Endothelial cell of umbilical vein (primary cell): ENCODE data around the gene GSTK1. TPM values are rescaled to one million over a fixed set of nuclear protein-coding genes. Genes with fewer than 3 reads are reported as not detected.

ENCODE experiments used
- BruUV-seq: library from RNA; stranded (reverse); fragments of 400-500 nt; replicated peaks from 2 replicates; lab custom pipeline; 2021; lab: Mats Ljungman, UMichigan
- CTCF ChIA-PET: fragments of 300-600, 350-600 bp; sonication (Branson Sonifier 250); formaldehyde crosslinking; loops from one replicate; lab custom pipeline; 2021; ENCODE audit warnings: antibody characterized with exemption, inconsistent platforms; lab: Charles Lee
- POLR2A ChIA-PET: fragments of 300-600, 350-600 bp; sonication (Branson Sonifier 250); formaldehyde crosslinking; loops from one replicate; lab custom pipeline; 2021; ENCODE audit warnings: antibody characterized with exemption, inconsistent platforms; lab: Charles Lee
- DNase-seq: peaks from one replicate; pipeline ENCODE4 v3.0.0-alpha.2; 2011; ENCODE audit warnings: low read depth, low spot score
- FAIRE-seq: peaks from 2 replicates; lab custom pipeline; 2011; peaks lifted over from hg19 to GRCh38; lab: Jason Lieb, UNC
- H2AFZ ChIP-seq: 2 replicates; pipeline ENCODE4 v1.6.0; 2012; ENCODE audit warnings: low read depth, low read length, control low read depth, inconsistent platforms
- H3K27ac ChIP-seq: 2 replicates; pipeline ENCODE4 v1.5.1; 2011; ENCODE audit warnings: low read depth, mild to moderate bottlenecking, control low read depth, low read length, moderate library complexity; ENCODE audit not compliant: insufficient read depth
- H3K27me3 ChIP-seq, 2 experiments: 2 replicates each; pipeline versions ENCODE4 v1.6.0 to v1.6.1; 2011; ENCODE audit warnings: low read length in 2 of 2, mixed read lengths in 1 of 2; ENCODE audit not compliant: control insufficient read depth in 2 of 2, insufficient read depth in 2 of 2
- H3K36me3 ChIP-seq, 2 experiments: 2 replicates in 1 of 2; 3 replicates in 1 of 2; pipeline ENCODE4 v1.5.1; 2011; ENCODE audit warnings: low read length in 2 of 2, mild to moderate bottlenecking in 1 of 2, moderate library complexity in 1 of 2; ENCODE audit not compliant: control insufficient read depth in 2 of 2, insufficient read depth in 2 of 2; ENCODE audit errors: extremely low read depth in 1 of 2
- H3K4me1 ChIP-seq: 3 replicates; pipeline ENCODE4 v1.5.1; 2011; ENCODE audit warnings: mild to moderate bottlenecking, low read length; ENCODE audit not compliant: control insufficient read depth, insufficient read depth; ENCODE audit errors: extremely low read depth
- H3K4me2 ChIP-seq: 2 replicates; pipeline ENCODE4 v1.6.1; 2011; ENCODE audit warnings: low read length, control low read depth, mixed read lengths; ENCODE audit not compliant: insufficient read depth
- H3K4me3 ChIP-seq, 3 experiments: fragments of 200-600 bp in 1 of 3; sonication (generic), shearing (Covaris generic) in 1 of 3; replicated peaks in 1 of 3; 2 replicates each; pipeline ENCODE4 v1.5.1; 2011 to 2016; ENCODE audit warnings: control low read depth in 3 of 3, low read length in 3 of 3, mild to moderate bottlenecking in 2 of 3, inconsistent platforms in 1 of 3, low read depth in 1 of 3, moderate library complexity in 1 of 3; ENCODE audit not compliant: insufficient read depth in 1 of 3
- H3K79me2 ChIP-seq: 2 replicates; pipeline ENCODE4 v1.6.0; 2012; ENCODE audit warnings: low read length, inconsistent platforms; ENCODE audit not compliant: control insufficient read depth, insufficient read depth
- H3K9ac ChIP-seq: replicated peaks from 2 replicates; pipeline ENCODE3; 2011; ENCODE audit warnings: low read length, control low read depth; ENCODE audit not compliant: insufficient read depth; ENCODE audit errors: extremely low read depth
- H3K9me1 ChIP-seq: replicated peaks from 3 replicates; pipeline ENCODE4 v1.6.0; 2011; ENCODE audit warnings: mild to moderate bottlenecking, low read length; ENCODE audit not compliant: control insufficient read depth, insufficient read depth; ENCODE audit errors: extremely low read depth
- H3K9me3 ChIP-seq: replicated peaks from 2 replicates; pipeline ENCODE4 v1.5.1; 2012; ENCODE audit warnings: low read length, inconsistent platforms; ENCODE audit not compliant: control insufficient read depth, insufficient read depth
- H4K20me1 ChIP-seq: replicated peaks from 2 replicates; pipeline ENCODE3; 2011; ENCODE audit warnings: mild to moderate bottlenecking, low read length; ENCODE audit not compliant: control insufficient read depth, insufficient read depth; ENCODE audit errors: extremely low read depth
- CTCF ChIP-seq, 2 donors: IDR thresholded peaks; 1 replicate in 1 of 2; 2 replicates in 1 of 2; pipeline ENCODE4 v1.5.1; 2011; ENCODE audit warnings: low read length in 2 of 2, mild to moderate bottlenecking in 2 of 2, moderate library complexity in 2 of 2, control low read depth in 1 of 2, inconsistent platforms in 1 of 2, low read depth in 1 of 2; ENCODE audit not compliant: insufficient read depth in 1 of 2; ENCODE audit errors: extremely low read depth in 1 of 2
- EZH2 ChIP-seq: IDR thresholded peaks from 2 replicates; pipeline ENCODE4 v1.6.1; 2012; ENCODE audit warnings: borderline replicate concordance, low read depth, mild to moderate bottlenecking, moderate library complexity, low read length, inconsistent platforms; ENCODE audit not compliant: severe bottlenecking
- FOS ChIP-seq: IDR thresholded peaks from 2 replicates; pipeline ENCODE4 v1.6.1; 2011; ENCODE audit warnings: mild to moderate bottlenecking, low read length, moderate library complexity, borderline replicate concordance; ENCODE audit not compliant: insufficient read depth
- GATA2 ChIP-seq: IDR thresholded peaks from 2 replicates; pipeline ENCODE4 v1.7.0; 2011; ENCODE audit warnings: low read depth, mild to moderate bottlenecking, moderate library complexity, mixed read lengths, low read length; ENCODE audit not compliant: insufficient read length, insufficient read depth
- JUN ChIP-seq: IDR thresholded peaks from 2 replicates; pipeline ENCODE4 v1.6.1; 2011; ENCODE audit warnings: borderline replicate concordance, low read depth; ENCODE audit not compliant: insufficient read length, insufficient read depth
- MYC ChIP-seq: IDR thresholded peaks from one replicate; pipeline ENCODE4 v1.6.1; 2011; ENCODE audit warnings: mild to moderate bottlenecking, low read depth, low read length
- POLR2A ChIP-seq: IDR thresholded peaks from 2 replicates; pipeline ENCODE4 v1.6.1; 2012; ENCODE audit warnings: low read depth, mild to moderate bottlenecking, control low read depth, low read length
- POLR2AphosphoS5 ChIP-seq: IDR thresholded peaks from 2 replicates; pipeline ENCODE4 v1.6.1; 2012; ENCODE audit warnings: low read depth, mild to moderate bottlenecking, control low read depth, low read length, moderate library complexity; ENCODE audit not compliant: insufficient read depth
- dilution Hi-C: fragments of 300-500 bp; cut with MboI; formaldehyde crosslinking; loops from one replicate; pipeline ENCODE4 v1.15.0; 2019; ENCODE audit warnings: low sequenced_read_pairs; ENCODE audit not compliant: extremely low pct_ligation_motif_present
- intact Hi-C: fragments of 100-400 bp; cut with micrococcal nuclease; formaldehyde crosslinking; loops from one replicate; pipeline ENCODE4 v1.10.0; 2022
- polyA plus RNA-seq, 4 experiments: library from polyadenylated mRNA; depleted of rRNA in 3 of 4; stranded (reverse) in 3 of 4; unstranded in 1 of 4; fragments of >200 nt; gene quantifications; 2 replicates each; pipeline versions ENCODE4 v1.2.1 to v1.2.3, GENCODE V29; 2011 to 2012; ENCODE audit warnings: missing spikeins in 1 of 4
- total RNA-seq: library from RNA; stranded (reverse); gene quantifications from 2 replicates; pipeline ENCODE4 v1.2.3, GENCODE V29; 2021
- TF ChIP-seq, protein P1 (sequence below): IDR thresholded peaks from 2 replicates; pipeline ENCODE4 v1.6.1; 2011; ENCODE audit not compliant: insufficient read depth, insufficient read length

GSTK1 gene
- total and polyA plus RNA-seq, 2 donors (not counting 3 experiments of a cell fraction or from before 2014, with no cell fraction given): 119 to 132 TPM

- FAIRE-seq: no peak
- Histone ChIP-seq H3K27ac (no peak overlapping the region), H3K9ac (no peak overlapping the region), H4K20me1 (no peaks in the 10 kb centered on the region), H3K4me1 (peaks cover 10% of the 10 kb centered on the region), H3K4me2 (no peak overlapping the region), H3K27me3 (no peaks in the 10 kb centered on the region), H2AFZ (no peak overlapping the region), H3K36me3 (peaks cover 0 to under 1% of the 10 kb centered on the region in 2 experiments), H3K4me3 (no peak overlapping the region), H3K9me1 (no peaks in the 10 kb centered on the region), H3K79me2 (peaks cover 5% of the 10 kb centered on the region), H3K9me3 (no peaks in the 10 kb centered on the region)
- ChIA-PET CTCF (interaction anchor here (0.8 to 1.4 kb wide), 2 partner anchors 17 to 21 kb away, joined by 3 read pairs; no protein-coding TSS in a partner anchor), POLR2A (interaction anchor here (1.2 kb wide), 1 partner anchor 28 kb away, joined by 4 read pairs; the partner anchor contains the start of gene CASP2)
- no peak for DNase-seq
- TF ChIP-seq POLR2A: no peak
- no peak for TF ChIP-seq MYC
- TF ChIP-seq GATA2: no peak
- TF ChIP-seq FOS: no peak
- TF ChIP-seq, protein P1, sequence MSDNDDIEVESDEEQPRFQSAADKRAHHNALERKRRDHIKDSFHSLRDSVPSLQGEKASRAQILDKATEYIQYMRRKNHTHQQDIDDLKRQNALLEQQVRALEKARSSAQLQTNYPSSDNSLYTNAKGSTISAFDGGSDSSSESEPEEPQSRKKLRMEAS: no peak
- no peak for TF ChIP-seq JUN
- no peak for TF ChIP-seq EZH2
- no peak for TF ChIP-seq CTCF (IDR thresholded peaks at IDR 0.05; ENCODE audit: extremely low read depth in 1 of 2, insufficient read depth in 1 of 2, low read depth in 1 of 2, low read length in 2 of 2)
- no peak for TF ChIP-seq POLR2AphosphoS5
- dilution Hi-C loops (no loop called here), intact Hi-C loops (no loop called here)
- BruUV-seq: no TSS peak
These were observed 3.5 kb upstream of the GSTK1 start for GRCh38 chr7:143259765-143260164.
